GM18870 (cell line): ENCODE data around the gene DENND5B.
"Not testable (repeated sequence)": the region's sequence is repeated elsewhere in the genome, so short reads cannot be mapped to it uniquely, and the experiment has no call there.

Experiments
- ATAC-seq: cut with Tn5 transposase; IDR thresholded peaks from one replicate; pipeline ENCODE4 v1.9.1; 2021; ENCODE audit warnings: moderate library complexity; ENCODE audit not compliant: unreplicated experiment

Gene DENND5B

DNA sequence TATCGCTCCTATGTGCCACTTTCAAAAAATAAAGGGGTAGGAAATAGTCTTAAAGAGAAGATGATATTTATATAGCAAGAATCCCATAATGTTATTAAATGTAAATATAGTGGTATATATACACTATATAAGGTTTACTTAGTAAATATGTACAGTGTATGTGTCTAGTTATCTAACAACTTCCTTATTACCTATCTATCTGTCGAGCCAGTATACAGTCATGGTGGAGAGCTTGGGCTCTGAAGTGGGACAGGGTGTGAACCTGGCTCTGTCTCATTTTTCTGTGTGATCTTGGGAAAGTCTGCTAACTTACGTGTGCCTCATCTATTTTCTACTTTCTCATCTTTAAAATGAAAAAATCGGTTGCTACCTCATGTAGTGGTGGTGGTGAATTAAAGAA lies 202.2 kb downstream of the DENND5B start:
- no peak for ATAC-seq

DNA sequence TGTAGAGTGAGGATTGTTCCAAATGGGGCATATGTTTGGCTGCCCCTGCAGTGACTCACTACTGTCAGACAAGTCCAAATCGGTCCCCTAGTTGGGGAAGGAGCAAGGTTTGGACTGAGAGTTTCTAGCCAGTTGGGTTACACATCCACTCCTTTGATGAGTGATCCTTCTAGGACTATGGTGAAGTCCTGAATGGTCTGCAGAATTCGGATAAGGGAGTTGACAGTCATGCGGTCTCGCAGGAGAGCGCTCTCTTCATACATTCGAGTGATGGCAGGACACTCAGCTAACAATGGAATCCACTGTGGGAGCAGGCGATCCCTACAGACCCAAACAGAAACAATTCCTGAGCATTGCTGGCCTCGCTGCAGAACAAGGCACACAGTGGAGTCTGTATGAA lies 203.5 kb downstream of the DENND5B start:
- ATAC-seq = no peak

DNA sequence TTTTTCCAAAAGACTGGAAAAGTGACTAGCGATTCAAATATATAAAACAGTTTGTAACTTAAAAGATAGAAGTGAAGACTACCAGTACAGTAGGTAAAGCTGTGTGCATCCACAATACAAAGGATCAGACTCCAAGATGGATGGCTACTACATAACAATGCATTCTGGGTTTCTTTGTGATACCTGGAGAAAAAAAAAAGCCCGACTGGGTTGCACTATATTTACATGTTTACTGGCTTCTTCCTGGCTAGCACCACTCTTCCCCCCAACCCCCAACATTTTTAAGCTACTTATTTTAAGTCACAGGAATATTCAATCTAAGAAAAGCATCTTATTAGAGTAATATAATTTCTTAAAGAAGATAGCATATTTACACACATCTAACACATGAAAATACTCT lies 203.9 kb downstream of the DENND5B start:
- no peak for ATAC-seq

DNA sequence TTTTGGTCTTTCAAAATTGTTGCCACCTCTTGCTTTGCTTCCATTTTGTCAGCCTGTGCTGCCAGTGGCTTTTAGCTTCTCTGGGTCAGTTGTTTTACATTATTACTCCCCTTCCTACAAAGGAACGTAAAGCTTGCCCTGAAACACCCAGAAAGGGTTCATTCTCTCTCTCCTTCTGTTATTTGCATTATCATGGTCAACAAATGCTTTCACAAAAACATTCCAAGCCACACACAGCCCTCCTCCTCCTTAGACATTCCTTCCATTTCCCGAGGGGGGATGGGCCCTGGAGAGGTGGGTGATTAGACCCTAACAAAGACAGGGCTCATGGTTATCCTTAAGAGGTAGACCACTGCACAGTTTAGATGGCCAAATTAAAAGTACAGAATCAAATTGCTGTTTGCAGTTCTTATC lies 204.6 kb downstream of the DENND5B start:
- ATAC-seq = no peak

DNA sequence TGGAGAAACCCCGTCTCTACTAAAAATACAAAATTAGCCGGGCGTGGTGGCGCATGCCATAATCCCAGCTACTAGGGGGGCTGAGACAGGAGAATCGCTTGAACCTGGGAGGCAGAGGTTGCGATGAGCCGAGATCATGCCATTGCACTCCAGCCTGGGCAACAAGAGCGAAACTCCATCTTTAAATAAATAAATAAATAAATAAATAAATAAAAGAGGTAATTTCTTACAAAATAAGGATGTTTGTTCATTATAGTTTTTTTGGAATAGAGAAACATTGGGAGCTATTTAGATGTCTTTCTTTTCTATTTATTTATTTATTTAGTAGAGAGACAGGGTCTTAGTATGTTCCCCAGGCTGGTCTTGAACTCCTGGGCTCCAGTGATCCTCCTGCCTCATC lies 213.7 kb downstream of the DENND5B start:
- ATAC-seq = not testable (repeated sequence)

DNA sequence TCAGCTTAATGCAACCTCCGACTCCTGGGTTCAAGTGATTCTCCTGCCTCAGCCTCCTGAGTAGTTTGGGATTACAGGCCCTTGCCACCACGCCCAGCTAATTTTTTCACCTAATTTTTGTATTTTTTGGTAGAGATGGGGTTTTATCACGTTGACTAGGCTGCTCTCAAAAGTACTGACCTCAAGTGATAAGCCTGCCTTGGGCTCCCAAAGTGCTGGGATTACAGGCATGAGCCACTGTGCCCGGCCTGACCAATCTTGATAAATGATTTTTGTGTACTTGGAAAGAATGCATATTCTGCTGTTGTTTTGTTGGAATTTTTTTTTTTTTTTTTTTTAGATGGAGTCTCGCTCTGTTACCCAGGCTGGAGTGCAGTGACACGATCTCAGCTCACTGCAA lies 215.5 kb downstream of the DENND5B start:
- not testable (repeated sequence) for ATAC-seq

DNA sequence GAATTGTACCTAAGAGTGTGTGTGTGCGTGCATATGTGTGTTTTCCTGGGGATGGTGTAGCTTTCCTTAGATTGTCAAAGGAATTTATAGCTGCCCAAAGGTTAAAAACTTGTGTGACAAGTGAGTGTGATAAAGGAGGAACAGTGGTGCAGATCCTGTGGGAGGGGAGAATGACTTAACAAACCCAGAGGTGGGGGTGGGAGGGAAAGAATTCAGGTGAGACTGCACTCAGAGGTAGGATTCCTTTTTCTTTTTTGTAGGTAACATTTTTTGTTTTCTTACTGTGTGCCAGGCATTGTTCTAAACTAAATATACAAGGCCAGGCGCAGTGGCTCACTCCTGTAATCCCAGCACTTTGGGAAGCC lies 219.7 kb downstream of the DENND5B start:
- no peak for ATAC-seq

DNA sequence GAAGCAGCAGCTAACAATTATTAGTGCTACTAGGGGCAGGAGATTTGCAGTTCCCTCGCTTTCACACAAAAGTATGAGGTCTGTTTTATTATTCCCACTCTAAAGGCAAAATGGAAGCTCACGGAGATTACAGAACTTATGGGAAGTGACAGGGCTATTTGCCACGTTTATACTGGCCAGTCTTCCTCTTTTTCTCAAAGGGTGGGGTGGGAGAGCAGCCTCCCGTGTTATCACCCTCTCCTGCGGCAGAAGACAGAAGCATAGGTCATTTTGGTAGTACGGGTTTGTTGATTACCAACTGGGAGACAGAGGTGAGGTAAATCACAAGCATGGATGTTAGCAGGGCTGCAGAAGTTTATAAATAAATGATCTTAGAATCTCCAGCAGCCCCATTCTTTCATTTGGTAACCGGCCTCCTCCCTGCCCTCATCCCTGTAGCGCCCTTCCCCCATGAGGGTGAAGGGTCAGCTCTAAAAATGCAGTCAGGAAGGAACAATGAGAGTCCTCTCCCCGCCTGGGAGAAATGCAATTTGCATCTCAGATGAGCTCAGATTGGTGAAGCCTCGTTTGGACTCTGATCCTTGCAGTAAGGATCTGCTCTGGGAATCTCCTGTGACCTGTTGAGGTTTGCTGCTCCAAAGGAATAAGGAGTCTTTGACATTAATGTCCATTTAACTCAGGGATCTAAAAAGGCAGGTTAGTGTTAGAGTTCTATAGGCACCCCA lies 220.2 kb downstream of the DENND5B start:
- ATAC-seq = no peak

DNA sequence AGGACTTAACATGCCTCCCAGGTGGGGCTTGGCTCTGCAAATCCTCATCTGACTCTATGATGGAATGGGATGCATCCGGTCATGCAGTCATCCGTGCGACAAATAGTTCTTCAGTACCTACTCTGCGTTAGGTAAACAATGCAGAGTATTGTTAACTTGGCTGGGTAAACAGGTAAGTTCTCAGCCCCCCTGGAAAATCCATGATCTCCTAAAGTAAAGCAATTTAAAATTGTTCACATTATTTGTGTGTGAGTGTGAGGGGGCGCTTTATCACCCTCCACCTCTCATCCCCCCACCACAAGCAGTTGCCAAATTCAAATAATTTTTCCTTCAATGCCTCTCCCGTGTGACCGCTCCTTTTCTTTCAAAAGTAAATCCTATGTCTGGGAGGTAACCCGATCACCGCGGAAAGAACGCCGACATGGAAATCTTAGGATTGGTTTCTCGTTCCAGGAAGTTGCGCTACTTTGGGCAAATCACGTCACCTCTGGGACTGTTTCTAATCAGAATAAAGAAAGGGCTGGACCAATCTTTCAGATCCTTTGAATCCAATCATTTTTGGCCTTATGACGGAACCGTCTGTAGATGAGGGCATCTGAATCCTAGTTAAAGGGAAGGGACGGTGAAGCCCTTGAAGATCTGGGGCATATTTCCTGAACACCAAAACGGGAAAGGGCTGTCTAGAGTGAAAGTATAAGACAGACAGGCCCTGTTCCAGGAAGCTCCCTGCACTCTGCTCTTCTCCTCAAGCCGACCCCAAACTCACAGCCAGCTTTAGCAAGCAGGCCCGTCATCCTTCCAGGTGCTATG lies 221.0 kb downstream of the DENND5B start:
- no peak for ATAC-seq

DNA sequence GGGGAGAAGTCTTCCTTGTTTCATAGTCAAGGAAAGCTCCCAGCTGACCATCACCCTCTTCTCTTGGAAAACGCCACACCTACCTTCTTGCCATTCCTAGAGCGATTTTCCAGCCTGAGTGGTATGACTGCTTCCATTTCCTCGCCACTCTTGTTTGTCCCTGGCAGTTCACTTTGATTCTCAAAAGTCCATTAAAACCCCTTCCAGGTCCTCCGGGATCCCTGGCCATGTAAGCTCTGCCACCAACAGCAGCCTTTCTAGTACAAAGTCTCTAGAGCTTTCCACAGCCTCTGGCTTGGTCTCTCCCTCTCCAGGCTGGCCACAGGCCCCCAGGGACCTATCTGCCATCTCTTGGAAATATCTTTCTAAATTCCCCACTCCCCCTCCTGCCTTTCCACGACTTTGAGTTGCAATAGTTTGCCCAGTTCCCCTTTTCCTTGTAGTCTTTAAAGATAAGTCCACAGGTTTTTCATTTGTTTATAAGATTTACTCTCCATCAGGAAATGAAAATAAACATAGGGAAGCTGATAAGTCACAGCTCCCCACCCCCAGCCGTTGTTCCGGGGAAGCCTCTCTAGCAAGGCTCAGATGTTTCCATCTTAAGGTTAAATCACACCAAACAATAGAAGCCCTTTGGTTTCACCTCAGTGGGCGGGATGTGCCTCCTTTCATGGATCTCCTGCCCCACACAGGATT lies 222.1 kb downstream of the DENND5B start:
- no peak for ATAC-seq

DNA sequence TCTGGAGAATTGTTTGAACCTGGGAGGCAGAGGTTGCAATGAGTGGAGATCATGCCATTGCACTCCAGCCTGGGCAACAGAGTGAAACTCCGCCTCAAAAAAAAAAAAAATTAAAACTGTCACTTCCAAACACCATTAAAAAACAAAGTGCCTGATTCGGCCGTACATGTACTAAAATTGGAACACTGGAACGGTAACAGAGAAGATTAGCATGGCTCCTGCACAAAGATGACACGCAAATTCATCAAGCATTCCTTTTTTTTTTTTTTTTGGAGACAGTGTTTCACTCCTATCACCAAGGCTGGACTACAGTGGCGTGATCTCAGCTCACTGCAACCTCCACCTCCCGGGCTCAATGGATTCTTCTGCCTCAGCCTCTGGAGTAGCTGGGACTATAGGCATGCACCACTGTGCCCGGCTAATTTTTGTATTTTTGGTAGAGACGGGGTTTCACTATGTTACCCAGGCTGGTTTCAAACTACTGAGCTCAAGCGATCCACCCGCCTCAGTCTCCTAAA lies 224.8 kb downstream of the DENND5B start:
- ATAC-seq = no peak

DNA sequence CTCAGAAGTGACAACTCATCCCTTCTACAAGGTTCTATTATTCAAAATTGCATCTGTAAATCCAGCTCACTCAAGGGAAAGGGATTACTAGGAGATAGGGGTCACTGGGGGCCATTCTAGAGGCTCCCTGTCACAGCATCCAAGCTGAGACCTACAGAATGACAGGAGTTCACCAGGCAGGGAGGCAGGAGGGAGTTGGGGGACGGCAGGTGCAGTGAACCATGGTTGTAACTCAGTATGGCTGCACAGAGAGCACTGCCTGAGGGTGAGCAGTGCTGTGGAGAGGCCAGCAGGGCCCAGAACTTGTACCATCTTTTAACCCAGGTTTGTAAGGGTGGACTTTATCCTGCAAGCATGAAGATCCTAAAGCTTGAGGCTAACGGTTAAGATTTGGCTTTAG lies 227.1 kb downstream of the DENND5B start:
- no peak for ATAC-seq

DNA sequence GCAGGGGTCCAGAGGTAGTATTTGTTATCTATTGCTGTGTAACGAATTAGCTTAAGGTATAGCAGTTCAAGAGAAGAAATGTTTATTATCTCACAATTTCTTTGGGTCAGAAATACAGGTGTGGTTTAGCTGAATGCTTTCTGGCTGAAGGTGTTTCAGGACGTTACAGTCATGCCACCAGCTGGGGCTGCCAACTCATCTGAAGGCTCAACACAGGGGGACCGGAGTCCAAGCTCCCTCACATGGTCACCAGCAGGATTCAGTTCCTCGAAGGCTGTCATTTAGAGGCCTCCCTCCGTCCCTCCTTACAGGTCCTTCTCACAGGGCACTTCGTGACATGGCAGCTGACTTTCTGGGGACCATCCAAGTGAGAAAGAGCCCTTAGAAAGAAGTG lies 227.5 kb downstream of the DENND5B start:
- no peak for ATAC-seq

DNA sequence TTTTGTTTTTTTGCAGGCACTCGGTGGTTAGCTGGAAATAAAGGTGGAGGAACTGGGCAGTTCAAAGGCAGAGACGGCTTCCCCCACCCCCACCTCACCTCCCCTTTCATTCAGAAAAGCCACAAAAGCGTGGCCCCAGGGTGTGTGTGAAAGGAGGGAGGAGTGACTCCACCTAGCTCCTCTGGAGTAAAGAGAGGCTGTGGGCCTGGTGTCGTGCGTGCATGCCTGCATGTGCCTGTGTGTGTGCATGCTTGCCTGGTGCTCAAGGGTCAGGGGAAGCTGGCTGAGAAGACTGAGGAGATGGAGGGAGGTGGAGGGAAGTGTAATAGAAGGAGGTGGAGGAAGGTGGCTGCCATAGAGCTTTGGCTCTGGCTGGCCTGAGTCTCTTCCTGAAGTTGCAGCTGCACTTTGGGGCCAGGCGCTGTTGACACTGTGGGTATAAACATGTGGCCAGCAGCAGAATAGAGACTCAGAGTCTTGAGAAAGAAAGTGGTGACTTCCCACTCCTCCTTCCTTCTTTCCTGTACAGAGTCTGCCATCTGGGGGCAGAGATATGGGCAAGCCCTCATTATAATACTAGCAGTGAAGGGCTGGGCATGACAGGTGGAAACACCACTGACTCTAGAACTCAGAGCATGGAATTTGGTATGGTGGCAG lies 228.0 kb downstream of the DENND5B start:
- peak; percentile 76 for ATAC-seq

DNA sequence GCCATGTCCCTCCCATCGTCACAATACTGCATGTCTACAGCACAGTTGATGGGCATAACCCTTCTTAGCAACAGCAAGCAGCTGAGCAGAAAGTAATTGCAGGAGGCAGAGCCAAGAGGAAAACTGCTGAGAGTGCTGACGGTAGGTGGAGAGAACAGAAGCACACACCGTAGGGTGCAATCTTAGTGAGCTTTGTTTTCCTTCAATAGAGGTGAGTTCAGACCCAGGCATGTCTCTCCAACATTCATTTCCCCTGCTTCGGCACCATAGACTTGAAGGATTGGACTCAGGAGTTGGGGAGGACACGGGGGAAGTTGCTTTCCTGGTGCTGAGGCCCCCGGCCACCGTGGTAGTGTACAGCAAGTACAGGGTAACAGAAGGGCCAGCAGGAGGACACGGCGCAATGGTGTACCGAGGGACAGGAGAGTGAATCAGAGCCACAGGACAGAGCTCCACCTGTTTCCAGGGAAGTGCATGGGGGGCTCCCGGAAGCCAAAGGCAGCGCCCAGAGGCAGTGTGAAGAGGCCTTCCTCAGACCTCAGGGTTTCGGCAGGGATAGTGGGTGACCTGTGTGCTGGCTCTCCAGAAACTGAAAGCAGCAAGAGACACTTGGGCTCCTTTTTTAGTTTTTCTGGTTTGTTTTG lies 228.7 kb downstream of the DENND5B start:
- ATAC-seq = peak; percentile 32

DNA sequence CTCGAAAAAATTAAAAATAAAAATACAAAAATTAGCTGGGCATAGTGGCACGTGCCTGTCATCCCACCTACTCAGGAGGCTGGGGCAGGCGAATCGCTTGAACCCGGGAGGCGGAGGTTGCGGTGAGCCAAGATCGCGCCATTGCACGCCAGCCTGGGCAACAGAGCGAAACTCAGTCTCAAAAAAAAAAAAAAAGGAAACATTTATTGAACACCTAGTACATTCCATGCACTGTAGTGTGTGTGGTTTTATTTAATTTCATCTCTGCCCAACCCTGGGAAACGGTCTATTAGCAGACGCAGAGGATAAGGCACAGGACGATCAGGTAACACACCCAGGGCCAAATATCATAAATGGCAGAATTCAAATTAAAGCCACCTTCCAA lies 229.2 kb downstream of the DENND5B start:
- no peak for ATAC-seq

DNA sequence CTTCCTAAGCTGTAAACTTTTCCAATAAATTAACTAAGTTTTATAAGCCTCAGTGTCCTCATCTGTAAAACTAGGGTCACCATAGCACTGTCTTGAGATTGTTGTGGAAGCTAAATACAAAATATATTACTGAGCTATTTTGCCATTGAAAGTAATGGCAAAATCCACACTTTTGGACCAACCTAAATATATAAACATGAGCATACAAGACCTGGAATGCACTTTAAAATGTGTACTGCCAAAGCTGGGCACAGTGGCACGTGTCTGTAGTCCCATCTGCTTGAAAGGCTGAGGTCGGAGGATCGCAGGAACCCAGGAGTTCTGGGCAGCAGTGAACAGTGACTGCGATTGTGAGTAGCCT lies 235.2 kb downstream of the DENND5B start:
- ATAC-seq = no peak

DNA sequence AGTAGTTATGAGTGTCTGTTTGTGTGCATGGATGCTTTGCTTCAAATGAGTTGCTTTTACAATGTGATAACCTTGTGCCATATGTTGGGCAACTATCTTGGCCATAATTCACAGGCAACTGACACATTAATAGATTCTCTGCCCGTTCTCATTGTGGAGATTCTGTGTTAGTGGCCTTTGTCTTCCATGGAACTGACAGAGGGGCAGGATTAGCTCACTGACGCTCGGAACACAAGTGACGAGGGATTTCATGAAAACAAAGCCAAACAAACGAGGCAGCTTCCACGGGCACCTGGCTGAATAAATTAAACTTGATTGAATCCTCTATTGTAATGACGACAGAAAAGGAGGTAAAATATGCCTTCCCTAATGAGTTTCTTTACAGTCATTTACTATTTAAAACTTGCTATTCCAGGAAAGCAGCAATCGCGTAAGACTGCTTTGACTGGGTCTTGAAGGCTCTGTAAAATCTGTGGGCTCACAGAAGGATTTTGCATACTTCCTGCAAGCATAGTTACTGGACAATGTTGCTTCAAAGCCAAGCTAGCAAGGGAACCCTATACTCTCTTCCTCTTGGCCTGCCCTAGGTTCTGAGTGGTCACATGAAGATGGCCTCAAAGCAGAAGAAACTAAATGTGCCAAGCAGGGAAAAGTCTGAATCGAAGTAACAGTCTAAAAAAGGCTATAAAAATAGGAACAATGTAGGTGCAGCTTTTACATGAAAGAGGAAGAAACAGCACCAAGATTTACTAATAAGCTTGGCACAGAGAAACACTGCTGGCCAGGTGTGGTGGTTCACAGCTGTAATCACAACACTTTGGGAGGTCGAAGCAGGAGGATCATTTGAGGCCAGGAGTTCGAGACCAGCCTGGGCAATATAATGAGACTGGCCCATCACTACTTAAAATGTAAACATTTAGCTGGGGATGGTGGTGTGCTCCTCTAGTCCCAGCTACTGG lies 236.9 kb downstream of the DENND5B start:
- no peak for ATAC-seq

DNA sequence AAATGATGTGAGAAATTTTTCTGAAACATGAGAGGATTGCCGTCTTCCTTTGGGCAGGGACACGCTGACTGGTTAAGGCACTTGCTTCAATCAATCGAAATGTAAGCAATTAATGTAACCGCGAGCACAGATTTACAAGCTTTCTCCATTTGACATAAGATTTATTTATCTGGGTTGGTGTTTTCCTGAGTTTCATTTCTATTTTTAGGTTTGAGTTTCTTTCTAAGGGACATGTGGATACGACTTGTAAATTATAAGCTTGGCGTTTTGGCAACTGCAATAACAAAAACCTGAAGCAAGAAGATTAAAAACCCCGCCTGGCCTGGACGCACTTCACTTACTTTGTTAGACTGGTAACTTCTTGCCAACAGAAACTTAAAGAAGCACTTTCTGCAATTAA lies 244.7 kb downstream of the DENND5B start:
- ATAC-seq = no peak

DNA sequence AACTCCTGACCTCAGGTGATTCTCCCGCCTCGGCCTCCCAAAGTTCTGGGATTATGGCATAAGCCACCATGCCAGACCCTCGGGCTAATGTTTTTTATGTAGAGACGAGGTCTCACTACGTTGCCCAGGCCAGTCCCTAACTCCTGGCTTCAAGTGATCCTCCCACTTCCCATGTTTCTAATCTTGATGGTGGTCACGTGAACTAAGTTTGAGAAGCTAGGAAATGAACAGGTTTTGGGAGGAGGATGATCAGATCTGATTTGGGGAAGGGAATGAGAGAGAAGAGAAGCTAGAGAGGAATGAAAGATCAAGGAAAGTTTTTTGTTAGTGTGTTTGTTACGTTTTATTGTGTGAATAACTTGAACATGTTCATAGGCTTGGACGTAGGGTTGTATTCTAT lies 247.8 kb downstream of the DENND5B start:
- ATAC-seq = no peak
